ENCODE measurements around the gene TESPA1. TPM values are rescaled to one million over a fixed set of nuclear protein-coding genes. Genes with fewer than 3 reads are reported as not detected.

TESPA1 gene
- total and polyA plus RNA-seq, 4 donors = 0.73 to 3.1 (median 1.7) TPM

DNA sequence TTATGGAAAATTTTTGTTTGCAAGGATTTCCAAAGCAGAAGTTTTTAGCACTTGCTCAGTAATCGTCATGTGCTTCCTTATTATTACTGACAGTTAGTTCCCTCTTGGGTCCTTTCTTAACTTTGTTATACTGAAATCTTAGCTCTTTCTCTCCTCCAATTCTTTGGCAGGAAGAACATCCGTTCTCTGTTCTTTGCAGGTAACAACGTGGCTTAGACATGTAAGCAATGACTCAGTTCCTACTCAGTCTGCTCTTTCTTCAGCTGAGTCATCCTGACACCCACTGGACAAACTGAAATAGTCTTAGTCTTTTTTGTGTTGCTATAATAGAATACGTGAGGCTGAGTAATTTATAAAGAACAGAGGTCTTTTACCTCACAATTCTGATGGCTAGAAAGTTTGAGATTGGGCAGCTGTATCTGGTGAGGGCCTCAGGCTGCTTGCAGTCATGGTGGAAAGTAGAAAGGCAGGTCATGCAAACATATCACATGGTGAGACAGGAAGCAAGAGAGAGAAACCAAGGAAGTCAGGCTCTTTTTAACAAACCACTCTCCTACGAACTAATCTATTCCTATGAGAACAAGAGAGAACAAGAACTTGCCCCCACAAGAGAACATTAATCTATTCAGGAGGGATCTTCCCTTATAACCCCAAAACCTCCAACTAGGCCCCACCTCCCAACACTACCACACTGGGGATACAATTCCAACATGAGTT, 49.2 kb downstream of the TESPA1 start:
- H3K27me3 ChIP-seq (ENCODE audit: control insufficient read depth in 3 of 3, insufficient read depth in 3 of 3, low read length in 2 of 3) = no peaks in the 10 kb centered on the region
- no peak overlapping the region for H3K9ac ChIP-seq (ENCODE audit: insufficient read depth in 1 of 2, low read length in 2 of 2)
- no peaks in the 10 kb centered on the region for H3K36me3 ChIP-seq (ENCODE audit: control insufficient read depth in 4 of 4, insufficient read depth in 4 of 4, low read length in 4 of 4)
- no peaks in the 10 kb centered on the region for H3K9me3 ChIP-seq (ENCODE audit: control insufficient read depth in 4 of 4, insufficient read depth in 3 of 4, low read length in 3 of 4)
- no peak overlapping the region for H3K27ac ChIP-seq (ENCODE audit: low read depth in 1 of 2, low read length in 1 of 2)
- DNase-seq (no peak), ATAC-seq (ENCODE audit: insufficient read depth, low FRiP score) (peak; percentile 83)
- peaks cover 0 to 1% (median 0%) of the 10 kb centered on the region in 5 donors for H3K4me1 ChIP-seq (ENCODE audit: control insufficient read depth in 5 of 5, insufficient read depth in 5 of 5, low read length in 5 of 5)
- TF ChIP-seq, protein P1, sequence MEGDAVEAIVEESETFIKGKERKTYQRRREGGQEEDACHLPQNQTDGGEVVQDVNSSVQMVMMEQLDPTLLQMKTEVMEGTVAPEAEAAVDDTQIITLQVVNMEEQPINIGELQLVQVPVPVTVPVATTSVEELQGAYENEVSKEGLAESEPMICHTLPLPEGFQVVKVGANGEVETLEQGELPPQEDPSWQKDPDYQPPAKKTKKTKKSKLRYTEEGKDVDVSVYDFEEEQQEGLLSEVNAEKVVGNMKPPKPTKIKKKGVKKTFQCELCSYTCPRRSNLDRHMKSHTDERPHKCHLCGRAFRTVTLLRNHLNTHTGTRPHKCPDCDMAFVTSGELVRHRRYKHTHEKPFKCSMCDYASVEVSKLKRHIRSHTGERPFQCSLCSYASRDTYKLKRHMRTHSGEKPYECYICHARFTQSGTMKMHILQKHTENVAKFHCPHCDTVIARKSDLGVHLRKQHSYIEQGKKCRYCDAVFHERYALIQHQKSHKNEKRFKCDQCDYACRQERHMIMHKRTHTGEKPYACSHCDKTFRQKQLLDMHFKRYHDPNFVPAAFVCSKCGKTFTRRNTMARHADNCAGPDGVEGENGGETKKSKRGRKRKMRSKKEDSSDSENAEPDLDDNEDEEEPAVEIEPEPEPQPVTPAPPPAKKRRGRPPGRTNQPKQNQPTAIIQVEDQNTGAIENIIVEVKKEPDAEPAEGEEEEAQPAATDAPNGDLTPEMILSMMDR (IDR thresholded peaks at IDR 0.05; ENCODE audit: control extremely low read depth, extremely low read depth) = no peak
- 16 to 35% methylated on average over 5 of the region's 5 CpGs for WGBS, 2 donors
- no peak overlapping the region for H3K4me3 ChIP-seq

DNA sequence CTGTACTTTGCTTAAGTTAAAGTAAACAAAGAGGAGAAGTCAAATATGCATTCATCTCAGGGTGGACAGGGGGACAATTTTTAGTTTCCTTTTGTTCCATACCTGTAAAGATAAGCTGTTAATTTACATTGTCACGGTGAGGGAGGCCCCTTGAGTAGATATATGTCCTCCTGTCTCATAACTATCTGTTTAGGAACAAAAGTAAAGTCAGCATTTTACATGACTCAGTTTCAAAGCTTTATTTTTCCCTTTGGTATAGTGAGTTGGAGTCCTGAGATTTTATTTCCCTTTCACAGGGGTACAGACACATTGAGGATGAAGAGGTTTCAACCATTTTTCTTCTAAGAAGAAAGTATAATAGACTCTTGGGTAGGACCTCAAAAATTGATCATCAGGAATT, 50.1 kb downstream of the TESPA1 start:
- ATAC-seq (ENCODE audit: insufficient read depth, low FRiP score) = no peak
- peaks cover 0 to 1% (median 0%) of the 10 kb centered on the region in 5 donors for H3K4me1 ChIP-seq (ENCODE audit: control insufficient read depth in 5 of 5, insufficient read depth in 5 of 5, low read length in 5 of 5)
- no peaks in the 10 kb centered on the region for H3K27me3 ChIP-seq (ENCODE audit: control insufficient read depth in 3 of 3, insufficient read depth in 3 of 3, low read length in 2 of 3)
- no peak overlapping the region for H3K9ac ChIP-seq (ENCODE audit: insufficient read depth in 1 of 2, low read length in 2 of 2)
- 19 to 72% methylated on average over 1 of the region's 1 CpG for WGBS, 2 donors
- peaks cover 0 to 6% (median 1%) of the 10 kb centered on the region in 4 donors for H3K9me3 ChIP-seq (ENCODE audit: control insufficient read depth in 4 of 4, insufficient read depth in 3 of 4, low read length in 3 of 4)
- no peaks in the 10 kb centered on the region for H3K36me3 ChIP-seq (ENCODE audit: control insufficient read depth in 4 of 4, insufficient read depth in 4 of 4, low read length in 4 of 4)
- TF ChIP-seq, protein P1 (IDR thresholded peaks at IDR 0.05; ENCODE audit: control extremely low read depth, extremely low read depth) = no peak
- DNase-seq = no peak
- H3K4me3 ChIP-seq = no peak overlapping the region
- no peak overlapping the region for H3K27ac ChIP-seq (ENCODE audit: low read depth in 1 of 2, low read length in 1 of 2)

DNA sequence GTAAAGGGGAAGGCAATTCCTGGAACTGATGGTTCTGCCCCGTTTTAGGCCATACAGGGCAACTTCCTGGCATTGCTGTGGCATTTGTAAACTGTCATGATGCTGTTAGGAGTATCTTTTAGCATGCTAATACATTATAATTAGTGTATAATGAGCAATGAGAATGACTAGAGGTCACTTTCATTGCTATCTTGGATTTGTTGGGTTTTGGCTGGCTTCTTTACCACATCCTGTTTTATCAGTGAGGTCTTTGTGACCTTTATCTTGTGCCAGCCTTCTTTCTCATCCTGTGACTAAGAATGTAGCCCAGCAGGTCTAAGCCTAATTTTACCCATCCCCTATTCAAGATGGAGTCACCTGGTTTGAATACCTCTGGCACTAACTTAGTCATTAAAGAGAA, 51.2 kb downstream of the TESPA1 start:
- DNase-seq (no peak), ATAC-seq (ENCODE audit: insufficient read depth, low FRiP score) (no peak)
- Histone ChIP-seq H3K4me1 (ENCODE audit: control insufficient read depth in 5 of 5, insufficient read depth in 5 of 5, low read length in 5 of 5) (peaks cover 0 to 1% (median 0%) of the 10 kb centered on the region in 5 donors), H3K4me3 (no peak overlapping the region), H3K27me3 (ENCODE audit: control insufficient read depth in 3 of 3, insufficient read depth in 3 of 3, low read length in 2 of 3) (no peaks in the 10 kb centered on the region), H3K36me3 (ENCODE audit: control insufficient read depth in 4 of 4, insufficient read depth in 4 of 4, low read length in 4 of 4) (no peaks in the 10 kb centered on the region), H3K27ac (ENCODE audit: low read depth in 1 of 2, low read length in 1 of 2) (no peak overlapping the region), H3K9me3 (ENCODE audit: control insufficient read depth in 4 of 4, insufficient read depth in 3 of 4, low read length in 3 of 4) (peaks cover 0 to 6% (median 1%) of the 10 kb centered on the region in 4 donors), H3K9ac (ENCODE audit: insufficient read depth in 1 of 2, low read length in 2 of 2) (no peak overlapping the region)
- 34 to 44% methylated on average over 1 of the region's 1 CpG for WGBS, 2 donors
- TF ChIP-seq, protein P1 (IDR thresholded peaks at IDR 0.05; ENCODE audit: control extremely low read depth, extremely low read depth) = no peak
